Peyer's patch (tissue), 4 donors: ENCODE measurements around the gene ANP32E. TPM values are rescaled to one million over a fixed set of nuclear protein-coding genes. Genes with fewer than 3 reads are reported as not detected.
A peak's percentile ranks its signal among the peaks of the same experiment; 100 is the strongest.

Source experiments
- DNase-seq, 3 donors: peaks; one replicate each; pipeline ENCODE4 v3.0.0-alpha.2; 2017 to 2019
- H3K27ac ChIP-seq, 4 donors: fragments of 200-600 bp; sonication (generic); one replicate each; pipeline ENCODE4 v1.5.1; 2016 to 2019
- H3K27me3 ChIP-seq, 2 donors: fragments of 200-600 bp; sonication (generic); one replicate each; pipeline ENCODE4 v1.5.1; 2019
- H3K36me3 ChIP-seq, 3 donors: fragments of 200-600 bp; sonication (generic); one replicate each; pipeline ENCODE4 v1.5.1; 2016 to 2019
- H3K4me1 ChIP-seq, 4 donors: fragments of 200-600 bp; sonication (generic); one replicate each; pipeline ENCODE4 v1.5.1; 2016 to 2019
- H3K4me3 ChIP-seq, 4 donors: fragments of 200-600 bp; sonication (generic); 1 replicate in 3 of 4; 2 replicates in 1 of 4; pipeline ENCODE4 v1.5.1; 2016 to 2019; ENCODE audit warnings: mild to moderate bottlenecking in 1 of 4
- H3K9me3 ChIP-seq, 4 donors: fragments of 200-600 bp; sonication (generic); one replicate each; pipeline ENCODE4 v1.5.1; 2016 to 2019; ENCODE audit warnings: mild to moderate bottlenecking in 1 of 4
- CTCF ChIP-seq, 6 experiments: fragments of 450-650 bp in 4 of 6; fragments of 200-600 bp in 2 of 6; sonication (generic) in 1 of 6; IDR thresholded peaks; one replicate each; pipeline ENCODE4 v1.5.1; 2017 to 2019; ENCODE audit warnings: antibody characterized with exemption in 6 of 6, mild to moderate bottlenecking in 3 of 6, moderate library complexity in 1 of 6
- POLR2A ChIP-seq, 2 donors: fragments of 450-650 bp; IDR thresholded peaks; one replicate each; pipeline ENCODE4 v1.5.1; 2017; ENCODE audit warnings: antibody characterized with exemption in 2 of 2, mild to moderate bottlenecking in 2 of 2, moderate library complexity in 2 of 2
- total RNA-seq, 4 donors: library from RNA; depleted of rRNA; stranded (reverse); fragments of >200 nt; gene quantifications; one replicate each; pipeline ENCODE4 v1.1.0, GENCODE V29; 2016

Gene ANP32E
- total RNA-seq, 4 donors from 2014 or later, result 7.3 to 24.8 (median 9.9) TPM

GRCh38 chr1:150185481-150185880 lies 50.4 kb downstream of the ANP32E start:
- Histone ChIP-seq H3K27ac (no peak overlapping the region), H3K36me3 (no peaks in the 10 kb centered on the region), H3K4me3 (no peak overlapping the region), H3K27me3 (no peaks in the 10 kb centered on the region), H3K9me3 (no peaks in the 10 kb centered on the region), H3K4me1 (peaks cover 0 to 10% (median 0%) of the 10 kb centered on the region in 4 donors)
- DNase-seq, result no peak
- TF ChIP-seq CTCF (IDR thresholded peaks at IDR 0.05), result no peak
- TF ChIP-seq POLR2A (IDR thresholded peaks at IDR 0.05), result no peak

GRCh38 chr1:150183061-150183460 lies 52.9 kb downstream of the ANP32E start:
- no peaks in the 10 kb centered on the region for H3K27me3 ChIP-seq
- peaks cover 0 to 21% (median 0%) of the 10 kb centered on the region in 4 donors for H3K4me1 ChIP-seq
- DNase-seq, result no peak
- H3K9me3 ChIP-seq, result no peaks in the 10 kb centered on the region
- H3K27ac ChIP-seq, result no peak overlapping the region
- H3K4me3 ChIP-seq, result no peak overlapping the region
- no peaks in the 10 kb centered on the region for H3K36me3 ChIP-seq
- no peak for TF ChIP-seq CTCF (IDR thresholded peaks at IDR 0.05)
- TF ChIP-seq POLR2A (IDR thresholded peaks at IDR 0.05), result no peak

DNA sequence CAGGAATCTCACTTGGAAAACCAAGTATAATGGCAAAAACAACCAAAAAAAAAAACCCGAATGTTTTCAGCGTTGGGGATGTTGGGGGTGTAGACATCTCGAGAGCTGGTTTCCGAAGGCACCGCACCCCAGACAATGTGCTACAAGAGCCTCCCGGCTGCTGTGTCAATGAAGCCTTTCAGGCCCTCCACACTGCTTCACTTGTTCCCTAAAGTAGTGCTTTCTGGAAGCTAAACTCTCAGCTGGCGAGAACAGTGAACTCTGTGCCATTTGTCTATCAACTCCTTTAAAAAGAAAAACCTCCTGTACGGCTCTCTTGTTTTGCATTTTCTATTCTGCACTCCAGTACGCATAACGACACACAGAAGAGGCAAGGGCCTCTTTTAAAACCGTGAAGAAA lies 53.7 kb downstream of the ANP32E start:
- no peak for DNase-seq
- Histone ChIP-seq H3K27me3 (no peaks in the 10 kb centered on the region), H3K4me1 (peaks cover 0 to 25% (median 0%) of the 10 kb centered on the region in 4 donors), H3K36me3 (no peaks in the 10 kb centered on the region), H3K9me3 (no peaks in the 10 kb centered on the region), H3K27ac (no peak overlapping the region), H3K4me3 (no peak overlapping the region)
- TF ChIP-seq CTCF (IDR thresholded peaks at IDR 0.05) (no peak), POLR2A (IDR thresholded peaks at IDR 0.05) (no peak)

- Histone ChIP-seq H3K9me3 (no peaks in the 10 kb centered on the region), H3K4me3 (no peak overlapping the region), H3K27me3 (no peaks in the 10 kb centered on the region), H3K4me1 (peaks cover 0 to 20% (median 0%) of the 10 kb centered on the region in 4 donors), H3K36me3 (no peaks in the 10 kb centered on the region), H3K27ac (no peak overlapping the region)
- no peak for DNase-seq
- TF ChIP-seq CTCF (IDR thresholded peaks at IDR 0.05) (no peak), POLR2A (IDR thresholded peaks at IDR 0.05) (no peak)
Observed at GRCh38 chr1:150180474-150180873, 55.4 kb downstream of the ANP32E start.

GRCh38 chr1:150179867-150180266 lies 56.0 kb downstream of the ANP32E start:
- H3K4me1 ChIP-seq, result peaks cover 0 to 20% (median 0%) of the 10 kb centered on the region in 4 donors
- no peaks in the 10 kb centered on the region for H3K9me3 ChIP-seq
- H3K27me3 ChIP-seq, result no peaks in the 10 kb centered on the region
- no peak overlapping the region for H3K4me3 ChIP-seq
- H3K36me3 ChIP-seq, result no peaks in the 10 kb centered on the region
- no peak overlapping the region for H3K27ac ChIP-seq
- no peak for TF ChIP-seq CTCF (IDR thresholded peaks at IDR 0.05)
- no peak for TF ChIP-seq POLR2A (IDR thresholded peaks at IDR 0.05)
- DNase-seq, result no peak

DNA sequence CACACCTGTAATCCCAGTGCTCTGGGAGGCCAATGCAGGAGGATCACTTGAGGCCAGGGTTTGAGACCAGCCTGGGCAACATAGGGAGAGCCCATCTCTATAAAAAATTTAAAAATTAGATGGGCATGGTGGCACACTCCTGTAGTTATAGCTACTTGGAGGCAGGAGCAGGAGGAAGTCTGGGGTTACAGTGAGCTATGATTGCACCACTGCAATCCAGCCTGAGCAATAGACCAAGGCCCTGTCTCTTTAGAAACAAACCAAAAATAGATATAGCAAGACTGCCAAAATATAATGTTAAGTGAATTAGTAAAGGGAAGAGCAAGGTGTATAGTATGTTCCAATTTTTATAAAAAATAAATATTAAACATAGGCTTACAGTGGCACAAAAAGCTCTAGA lies 57.4 kb downstream of the ANP32E start:
- no peaks in the 10 kb centered on the region for H3K9me3 ChIP-seq
- no peak overlapping the region for H3K4me3 ChIP-seq
- peak overlapping the region in 2 of 4 donors; percentile 48 to 56 for H3K27ac ChIP-seq
- no peaks in the 10 kb centered on the region for H3K27me3 ChIP-seq
- TF ChIP-seq POLR2A (IDR thresholded peaks at IDR 0.05) (no peak), CTCF (IDR thresholded peaks at IDR 0.05) (no peak)
- no peak for DNase-seq
- peaks cover 0 to 20% (median 0%) of the 10 kb centered on the region in 4 donors for H3K4me1 ChIP-seq
- H3K36me3 ChIP-seq, result no peaks in the 10 kb centered on the region
